Measurements from ENCODE around the gene DGKD.

DNA sequence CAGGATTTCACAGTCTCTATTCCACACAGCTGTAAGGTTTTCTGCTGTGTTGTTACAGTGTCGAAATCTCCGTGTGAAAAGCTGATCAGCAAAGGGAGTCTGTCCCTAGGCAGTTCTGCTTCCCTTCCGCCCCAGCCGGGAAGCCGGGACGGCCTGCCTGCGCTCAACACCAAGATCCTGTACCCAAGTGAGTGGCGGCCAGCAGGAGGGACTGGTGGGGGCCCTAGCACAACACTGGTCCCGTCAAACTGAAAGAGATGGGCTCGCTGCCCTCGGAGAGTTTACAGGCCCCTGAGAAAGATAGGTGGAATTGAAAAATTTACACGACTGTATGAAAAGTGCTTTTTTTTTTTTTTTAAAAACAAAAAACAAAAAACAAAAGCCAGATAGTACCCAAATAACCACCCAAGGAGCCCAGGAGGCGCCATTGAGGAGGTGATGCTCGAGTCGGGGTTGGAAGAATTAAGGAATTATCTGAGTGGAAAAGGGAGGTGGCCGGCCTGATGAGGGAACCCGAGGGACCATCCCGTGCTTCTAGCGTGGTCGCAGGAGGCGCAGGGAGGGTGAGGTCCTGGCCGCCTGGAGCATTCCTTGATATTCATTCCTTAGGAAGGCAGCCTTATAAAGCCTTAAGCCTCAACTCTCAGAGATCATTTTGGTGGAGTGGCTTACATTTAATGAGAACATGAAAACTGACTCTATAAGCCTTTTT, 96.7 kb downstream of the DGKD start:
- TF ChIP-seq, protein P1, sequence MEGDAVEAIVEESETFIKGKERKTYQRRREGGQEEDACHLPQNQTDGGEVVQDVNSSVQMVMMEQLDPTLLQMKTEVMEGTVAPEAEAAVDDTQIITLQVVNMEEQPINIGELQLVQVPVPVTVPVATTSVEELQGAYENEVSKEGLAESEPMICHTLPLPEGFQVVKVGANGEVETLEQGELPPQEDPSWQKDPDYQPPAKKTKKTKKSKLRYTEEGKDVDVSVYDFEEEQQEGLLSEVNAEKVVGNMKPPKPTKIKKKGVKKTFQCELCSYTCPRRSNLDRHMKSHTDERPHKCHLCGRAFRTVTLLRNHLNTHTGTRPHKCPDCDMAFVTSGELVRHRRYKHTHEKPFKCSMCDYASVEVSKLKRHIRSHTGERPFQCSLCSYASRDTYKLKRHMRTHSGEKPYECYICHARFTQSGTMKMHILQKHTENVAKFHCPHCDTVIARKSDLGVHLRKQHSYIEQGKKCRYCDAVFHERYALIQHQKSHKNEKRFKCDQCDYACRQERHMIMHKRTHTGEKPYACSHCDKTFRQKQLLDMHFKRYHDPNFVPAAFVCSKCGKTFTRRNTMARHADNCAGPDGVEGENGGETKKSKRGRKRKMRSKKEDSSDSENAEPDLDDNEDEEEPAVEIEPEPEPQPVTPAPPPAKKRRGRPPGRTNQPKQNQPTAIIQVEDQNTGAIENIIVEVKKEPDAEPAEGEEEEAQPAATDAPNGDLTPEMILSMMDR (IDR thresholded peaks at IDR 0.05; ENCODE audit: borderline replicate concordance, extremely low read depth, low read length, poor library complexity, severe bottlenecking) = no peak
- no peak for TF ChIP-seq EZH2 (IDR thresholded peaks at IDR 0.05; ENCODE audit: borderline replicate concordance, low read depth, low read length, severe bottlenecking)
